Cardiac muscle cell (in vitro differentiated cells and primary cell): ENCODE measurements around the gene UFC1. TPM values are rescaled to one million over a fixed set of nuclear protein-coding genes. Genes with fewer than 3 reads are reported as not detected.

ENCODE experiments used
- DNase-seq, 2 donors: peaks; one replicate each; pipeline versions ENCODE4 v3.0.0 to v3.0.0-alpha.2; 2010 to 2017; ENCODE audit warnings: low read depth in 1 of 2, low spot score in 1 of 2
- H3K27ac ChIP-seq: fragments of 200-600 bp; sonication (generic); 2 replicates; pipeline ENCODE4 v1.5.1; 2016
- H3K27me3 ChIP-seq: fragments of 200-600 bp; sonication (generic); 2 replicates; pipeline ENCODE4 v1.6.0; 2016; ENCODE audit warnings: control low read depth
- H3K36me3 ChIP-seq: fragments of 200-600 bp; sonication (generic); 2 replicates; pipeline ENCODE4 v1.5.1; 2016; ENCODE audit warnings: control low read depth
- H3K4me1 ChIP-seq: fragments of 200-600 bp; sonication (generic); 2 replicates; pipeline ENCODE4 v1.8.1; 2017; ENCODE audit warnings: low read depth, mild to moderate bottlenecking, mixed run types
- H3K4me3 ChIP-seq: fragments of 200-600 bp; sonication (generic); 2 replicates; pipeline ENCODE4 v1.5.1; 2016; ENCODE audit warnings: mild to moderate bottlenecking
- H3K9me3 ChIP-seq: fragments of 200-600 bp; sonication (generic); 2 replicates; pipeline ENCODE4 v1.5.1; 2017; ENCODE audit warnings: low read depth, mild to moderate bottlenecking, control low read depth
- polyA plus RNA-seq: library from polyadenylated mRNA; unstranded; fragments of >200 nt; fragmentation: Nextera tagmentation; extraction: Ambion mirVana; gene quantifications from 2 replicates; pipeline ENCODE4 v1.2.1, GENCODE V29; 2016
- total RNA-seq: library from RNA; depleted of rRNA; stranded (reverse); fragments of >200 nt; gene quantifications from 2 replicates; pipeline ENCODE4 v1.2.3, GENCODE V29; 2016
- TF ChIP-seq, protein P1 (sequence below): IDR thresholded peaks from 2 replicates; pipeline ENCODE4 v1.5.1; 2012; ENCODE audit warnings: low read depth, mild to moderate bottlenecking, low read length

The UFC1 gene
- total and polyA plus RNA-seq, 2 experiments from 2014 or later = 51.2 to 122 TPM

DNA sequence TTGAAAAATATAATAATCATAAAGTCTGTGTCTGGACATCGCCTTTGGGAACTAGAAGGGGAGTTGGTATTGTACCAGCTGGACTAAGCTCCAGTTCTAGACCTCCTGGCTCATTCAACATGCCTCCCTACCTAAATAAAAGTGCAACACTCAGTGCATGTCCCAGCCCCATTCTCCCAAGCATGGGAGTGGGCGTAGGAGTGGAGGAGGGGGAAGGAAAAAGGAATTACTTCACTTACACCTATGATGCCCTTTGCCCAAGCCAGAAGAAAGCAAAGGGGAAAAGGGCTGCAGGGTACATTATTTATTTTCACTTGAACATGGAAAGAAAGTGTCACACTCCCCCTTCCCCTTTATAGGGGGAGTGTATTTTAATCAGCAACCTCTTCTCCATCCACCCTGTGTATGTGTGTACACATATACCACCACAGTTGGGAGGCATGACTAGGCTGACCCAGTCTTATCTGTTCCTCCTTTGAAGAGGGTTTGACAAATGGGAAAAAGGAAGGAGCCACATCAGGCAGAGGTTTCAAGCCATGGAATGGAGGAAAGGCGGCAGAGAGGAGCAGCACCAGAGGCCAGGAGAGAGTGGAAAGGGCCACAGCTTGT, 32.6 kb upstream of the UFC1 start:
- TF ChIP-seq, protein P1, sequence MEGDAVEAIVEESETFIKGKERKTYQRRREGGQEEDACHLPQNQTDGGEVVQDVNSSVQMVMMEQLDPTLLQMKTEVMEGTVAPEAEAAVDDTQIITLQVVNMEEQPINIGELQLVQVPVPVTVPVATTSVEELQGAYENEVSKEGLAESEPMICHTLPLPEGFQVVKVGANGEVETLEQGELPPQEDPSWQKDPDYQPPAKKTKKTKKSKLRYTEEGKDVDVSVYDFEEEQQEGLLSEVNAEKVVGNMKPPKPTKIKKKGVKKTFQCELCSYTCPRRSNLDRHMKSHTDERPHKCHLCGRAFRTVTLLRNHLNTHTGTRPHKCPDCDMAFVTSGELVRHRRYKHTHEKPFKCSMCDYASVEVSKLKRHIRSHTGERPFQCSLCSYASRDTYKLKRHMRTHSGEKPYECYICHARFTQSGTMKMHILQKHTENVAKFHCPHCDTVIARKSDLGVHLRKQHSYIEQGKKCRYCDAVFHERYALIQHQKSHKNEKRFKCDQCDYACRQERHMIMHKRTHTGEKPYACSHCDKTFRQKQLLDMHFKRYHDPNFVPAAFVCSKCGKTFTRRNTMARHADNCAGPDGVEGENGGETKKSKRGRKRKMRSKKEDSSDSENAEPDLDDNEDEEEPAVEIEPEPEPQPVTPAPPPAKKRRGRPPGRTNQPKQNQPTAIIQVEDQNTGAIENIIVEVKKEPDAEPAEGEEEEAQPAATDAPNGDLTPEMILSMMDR = no peak
- Histone ChIP-seq H3K4me1 (peaks cover 15% of the 10 kb centered on the region), H3K36me3 (peaks cover 30% of the 10 kb centered on the region), H3K27ac (peak overlapping the region; percentile 92), H3K27me3 (no peaks in the 10 kb centered on the region), H3K4me3 (no peak overlapping the region), H3K9me3 (no peaks in the 10 kb centered on the region)
- DNase-seq = no peak

DNA sequence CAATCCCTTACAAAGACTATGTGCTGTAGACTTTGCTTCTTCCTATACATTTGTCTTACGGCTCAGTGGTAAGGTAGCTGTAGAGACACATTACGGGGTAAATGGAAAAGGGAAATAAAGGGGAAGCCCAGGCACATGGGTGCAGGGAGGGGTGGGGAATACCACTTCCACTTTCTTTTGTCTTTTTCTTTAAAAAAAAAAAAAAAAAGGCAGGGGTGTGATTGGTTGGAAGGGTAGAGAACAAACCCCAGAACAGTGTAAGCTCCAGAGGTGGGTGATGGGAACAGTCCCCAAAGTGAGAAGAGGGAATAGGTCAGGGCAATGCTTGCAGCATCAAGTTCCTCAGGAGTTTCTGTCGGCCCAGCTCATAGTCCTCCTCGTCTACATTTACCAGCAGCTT, 31.9 kb upstream of the UFC1 start:
- H3K4me1 ChIP-seq = peaks cover 14% of the 10 kb centered on the region
- no peak for DNase-seq
- H3K27ac ChIP-seq = no peak overlapping the region
- no peaks in the 10 kb centered on the region for H3K9me3 ChIP-seq
- TF ChIP-seq, protein P1 = no peak
- H3K36me3 ChIP-seq = peaks cover 30% of the 10 kb centered on the region
- no peak overlapping the region for H3K4me3 ChIP-seq
- H3K27me3 ChIP-seq = no peaks in the 10 kb centered on the region

DNA sequence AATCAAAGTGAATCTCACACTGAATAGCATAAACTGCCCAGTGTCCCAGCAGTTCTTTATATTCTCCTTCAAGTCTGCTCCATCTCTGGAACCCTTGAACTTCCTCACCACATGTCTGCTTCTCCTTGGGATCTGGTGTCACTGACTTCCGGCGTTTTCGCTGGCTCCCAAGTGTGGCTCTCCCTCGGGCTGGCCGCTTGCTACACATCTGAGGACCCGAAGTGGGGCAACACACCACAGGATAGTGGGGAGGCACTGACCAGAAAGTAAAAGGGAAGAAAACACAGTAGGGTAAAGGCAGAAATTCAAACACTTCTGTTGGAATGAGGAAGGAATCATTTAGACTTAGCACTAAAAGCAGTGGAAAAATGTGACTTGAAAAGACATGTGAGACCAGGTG, 30.8 kb upstream of the UFC1 start:
- peaks cover 30% of the 10 kb centered on the region for H3K36me3 ChIP-seq
- TF ChIP-seq, protein P1 = no peak
- no peak overlapping the region for H3K4me3 ChIP-seq
- H3K27ac ChIP-seq = no peak overlapping the region
- H3K4me1 ChIP-seq = peaks cover 9% of the 10 kb centered on the region
- H3K9me3 ChIP-seq = no peaks in the 10 kb centered on the region
- no peaks in the 10 kb centered on the region for H3K27me3 ChIP-seq
- no peak for DNase-seq

DNA sequence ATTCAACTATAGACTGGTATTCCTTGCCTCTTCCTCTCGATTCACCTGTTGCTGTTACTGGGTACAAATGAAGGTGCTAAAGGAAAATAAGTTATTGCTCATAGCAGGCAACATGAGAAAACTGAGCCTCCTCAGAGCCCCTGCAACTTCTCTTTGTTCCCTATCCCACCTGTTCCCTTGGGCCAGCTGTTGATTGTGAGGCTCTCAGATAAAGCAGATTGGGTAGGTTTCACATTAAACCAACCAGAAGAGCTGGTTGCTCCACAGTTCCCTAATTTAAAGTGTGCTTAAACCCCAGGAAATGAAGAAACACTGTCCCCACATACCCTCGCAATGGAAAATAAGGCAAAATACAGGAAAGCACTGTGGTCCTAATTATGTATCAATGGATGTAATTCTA, 26.1 kb upstream of the UFC1 start:
- Histone ChIP-seq H3K4me1 (peaks cover 25% of the 10 kb centered on the region), H3K36me3 (peaks cover 11% of the 10 kb centered on the region), H3K27ac (no peak overlapping the region), H3K4me3 (no peak overlapping the region), H3K9me3 (no peaks in the 10 kb centered on the region), H3K27me3 (no peaks in the 10 kb centered on the region)
- TF ChIP-seq, protein P1 = no peak
- DNase-seq = no peak

DNA sequence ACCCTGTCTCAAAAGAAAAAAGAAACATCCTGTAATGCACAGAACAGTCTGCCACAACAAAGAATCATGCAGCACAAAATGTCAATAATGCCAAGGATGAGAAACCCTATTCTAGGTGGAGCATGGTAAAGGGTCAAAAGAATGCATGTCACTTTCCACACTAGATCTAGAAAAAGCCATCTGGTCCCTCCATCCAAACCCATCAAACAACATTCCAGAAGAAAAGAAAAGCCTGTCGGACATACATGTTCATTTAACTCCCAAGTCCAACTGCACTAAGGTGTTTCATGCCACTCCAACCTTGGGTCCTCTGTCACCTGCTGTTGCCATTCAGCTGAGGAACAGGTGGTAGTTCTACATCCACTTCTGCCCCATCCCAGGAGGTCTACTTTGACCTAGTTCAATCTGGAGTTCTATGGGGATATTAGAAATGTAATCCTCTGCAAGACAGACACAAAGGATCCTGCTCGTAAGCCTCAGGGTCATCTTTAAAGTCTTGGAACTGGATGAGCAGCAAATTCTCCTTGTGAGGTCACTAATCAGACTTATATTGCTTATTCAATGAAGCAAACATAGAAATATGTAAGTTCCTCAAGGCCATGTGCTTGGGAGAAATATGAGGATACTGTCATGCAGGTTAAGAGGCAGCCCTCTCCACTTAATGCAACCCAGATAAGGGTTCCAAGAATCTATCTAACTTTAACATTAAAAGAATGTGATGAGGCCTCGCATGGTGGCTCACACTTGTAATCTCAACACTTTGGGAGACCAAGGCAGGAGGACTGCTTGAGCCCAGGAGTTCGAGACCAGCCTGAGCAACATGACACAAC, 25.0 kb upstream of the UFC1 start:
- Histone ChIP-seq H3K4me3 (no peak overlapping the region), H3K9me3 (no peaks in the 10 kb centered on the region), H3K4me1 (peaks cover 28% of the 10 kb centered on the region), H3K36me3 (peaks cover 5% of the 10 kb centered on the region), H3K27ac (no peak overlapping the region), H3K27me3 (no peaks in the 10 kb centered on the region)
- TF ChIP-seq, protein P1 = no peak
- DNase-seq = no peak
